Effector CD4-positive, alpha-beta T cell (primary cell): Measurements from ENCODE around the gene GORASP2.
A peak's percentile ranks its signal among the peaks of the same experiment; 100 is the strongest.
"Not testable (repeated sequence)": the region's sequence is repeated elsewhere in the genome, so short reads cannot be mapped to it uniquely, and the experiment has no call there.

Source experiments
- DNase-seq: peaks from one replicate; pipeline ENCODE4 v3.0.0-alpha.2; 2020
- total RNA-seq: gene quantifications from one replicate; lab custom pipeline; 2026; lab: John Stamatoyannopoulos, UW

Gene GORASP2
- 50.5 reads per million, percentile 68 among the genes with 10 or more reads in this experiment for total RNA-seq

GRCh38 chr2:170928824-170929685 is at the start of gene GORASP2:
Gene GORASP2, plus strand, starts transcription at chr2:170929253. Its CDS starts 88 bp downstream, at chr2:170929341.
- DNase-seq = peak; percentile 96

- no peak for DNase-seq
Measured at GRCh38 chr2:170881840-170882239, 47.2 kb upstream of the GORASP2 start.

- no peak for DNase-seq
Measured at GRCh38 chr2:170882758-170883157, 46.3 kb upstream of the GORASP2 start.

DNA sequence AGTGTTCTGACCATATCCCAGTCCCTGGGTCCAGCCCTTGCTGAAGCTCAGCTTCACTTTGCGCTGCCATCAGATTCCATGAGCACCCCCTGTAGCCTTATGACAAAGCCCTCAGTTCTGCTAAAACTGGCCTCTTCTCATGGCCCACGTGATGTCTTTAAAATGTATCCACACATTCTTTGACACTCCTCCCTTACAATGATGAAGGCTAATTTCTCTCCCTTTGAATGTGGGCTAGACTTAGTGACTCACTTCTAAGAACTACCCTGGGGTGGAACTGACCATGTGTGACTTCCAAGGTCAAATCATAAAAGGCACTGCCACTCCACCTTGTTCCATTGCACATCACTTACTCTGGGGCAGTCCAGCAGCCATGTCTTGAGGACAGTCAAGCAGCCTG is 45.4 kb upstream of the GORASP2 start:
- no peak for DNase-seq

- no peak for DNase-seq
Measured at GRCh38 chr2:170885130-170885791, 43.8 kb upstream of the GORASP2 start.

GRCh38 chr2:170886386-170886785 is 42.7 kb upstream of the GORASP2 start:
- no peak for DNase-seq

DNA sequence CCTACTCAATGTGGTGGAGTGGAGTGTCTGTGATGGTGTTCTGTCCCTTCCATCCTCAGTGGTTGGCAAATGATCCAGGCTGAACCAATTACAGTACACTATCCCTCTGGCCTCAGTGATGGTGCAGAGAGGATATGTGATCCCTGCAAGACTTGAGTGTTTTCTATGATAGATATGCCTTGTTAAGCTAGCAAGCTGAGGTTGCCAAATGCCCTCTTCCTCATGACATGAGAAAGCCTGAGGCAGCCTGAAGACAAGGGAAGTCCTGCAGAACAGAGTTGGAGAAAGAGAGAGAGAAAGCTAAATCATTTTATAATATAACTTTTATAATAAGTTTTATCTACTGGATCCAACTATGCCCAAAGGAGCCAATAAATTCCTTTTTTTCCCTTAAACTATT is 41.6 kb upstream of the GORASP2 start:
- DNase-seq = no peak

- no peak for DNase-seq
Measured at GRCh38 chr2:170887896-170888295, 41.2 kb upstream of the GORASP2 start.

GRCh38 chr2:170891893-170892292 is 37.2 kb upstream of the GORASP2 start:
- DNase-seq = no peak

GRCh38 chr2:170892391-170892951 is 36.6 kb upstream of the GORASP2 start:
- DNase-seq = no peak

GRCh38 chr2:170895023-170895757 is 33.9 kb upstream of the GORASP2 start:
- DNase-seq = no peak

DNA sequence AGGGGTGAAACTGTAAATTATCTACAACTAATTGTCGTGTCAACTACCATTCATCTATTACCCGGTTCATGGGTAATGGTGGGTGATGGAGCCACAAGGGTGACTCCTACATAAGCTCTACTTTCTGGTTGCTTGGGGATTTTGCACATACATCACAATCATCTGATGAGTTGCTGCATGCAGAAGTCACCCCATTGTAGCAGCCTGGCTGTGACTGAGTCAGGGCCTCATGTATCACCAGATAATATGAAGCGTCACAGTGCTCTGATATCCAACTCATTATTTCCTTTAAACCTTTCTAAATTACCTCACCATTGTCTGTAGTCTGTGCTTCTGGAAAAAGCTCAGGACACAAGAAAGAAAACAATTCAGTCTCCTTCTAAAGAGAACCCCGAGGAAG is 32.4 kb upstream of the GORASP2 start:
- DNase-seq = no peak

DNA sequence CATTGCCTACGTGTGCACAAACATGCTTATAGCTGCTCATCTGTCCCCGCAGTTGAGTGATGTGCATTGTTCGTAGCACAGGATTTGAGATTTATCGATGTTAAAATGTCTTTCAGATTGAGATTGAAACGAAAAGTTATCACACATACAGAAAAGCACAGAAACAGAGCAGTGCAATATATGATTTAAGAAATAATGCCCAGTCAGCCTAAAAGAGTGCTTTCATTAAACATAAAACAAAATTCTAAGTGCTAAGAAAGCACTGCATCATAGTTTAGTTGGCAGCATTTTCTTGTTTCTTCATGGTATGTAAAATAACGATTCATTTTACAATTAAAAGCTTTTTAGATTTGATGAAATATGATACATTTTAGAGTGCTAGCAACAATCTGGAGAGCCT is 31.9 kb upstream of the GORASP2 start:
- no peak for DNase-seq

GRCh38 chr2:170905864-170906263 is 23.2 kb upstream of the GORASP2 start:
- DNase-seq = no peak

- DNase-seq = no peak
Measured at GRCh38 chr2:170911314-170911889, 17.7 kb upstream of the GORASP2 start.

DNA sequence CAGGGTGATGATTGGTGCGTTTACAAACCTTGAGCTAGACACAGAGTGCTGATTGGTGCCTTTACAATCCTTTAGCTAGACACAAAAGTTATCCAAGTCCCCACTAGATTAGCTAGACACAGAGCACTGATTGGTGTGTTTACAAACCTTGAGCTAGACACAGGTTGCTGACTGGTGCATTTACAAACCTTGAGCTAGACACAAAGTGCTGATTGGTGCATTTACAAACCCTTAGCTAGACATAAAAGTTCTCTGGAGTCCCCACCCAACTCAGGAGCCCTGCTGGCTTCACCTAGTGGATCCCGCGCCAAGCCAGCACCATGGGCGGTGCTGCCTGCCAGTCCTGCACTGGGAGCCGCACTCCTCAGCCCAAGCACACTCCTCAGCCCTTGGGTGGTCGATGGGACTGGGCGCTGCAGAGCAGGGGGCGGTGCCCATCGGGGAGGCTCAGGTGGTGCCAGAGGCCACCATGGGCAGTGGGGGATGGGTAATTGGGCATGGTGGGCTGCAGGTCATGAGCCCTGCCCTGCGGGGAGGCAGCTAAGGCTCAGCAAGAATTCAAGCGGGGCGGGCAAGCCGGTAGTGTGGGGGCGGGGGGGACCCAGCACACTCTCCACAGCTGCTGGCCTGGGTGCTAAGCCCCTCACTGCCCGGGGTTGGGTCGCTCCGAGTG is 13.9 kb upstream of the GORASP2 start:
- not testable (repeated sequence) for DNase-seq

GRCh38 chr2:170917219-170917913 is 11.7 kb upstream of the GORASP2 start:
- DNase-seq = no peak

- DNase-seq = no peak
Measured at GRCh38 chr2:170917957-170918356, 11.1 kb upstream of the GORASP2 start.

GRCh38 chr2:170921873-170922272 is 7.2 kb upstream of the GORASP2 start:
- DNase-seq = not testable (repeated sequence)

- DNase-seq = no peak
Measured at GRCh38 chr2:170922634-170923494, 6.2 kb upstream of the GORASP2 start.
